Neural crest cell (in vitro differentiated cells): ENCODE results near the gene TEDC1. TPM values are rescaled to one million over a fixed set of nuclear protein-coding genes. Genes with fewer than 3 reads are reported as not detected.
A peak's percentile ranks its signal among the peaks of the same experiment; 100 is the strongest.

ENCODE experiments used
- DNase-seq: peaks from one replicate; pipeline ENCODE4 v3.0.0; 2021; ENCODE audit warnings: low read depth, mixed read lengths, low spot score
- H3K27ac Mint-ChIP-seq: one replicate; pipeline ENCODE4 v1.8.0; 2021; ENCODE audit warnings: mild to moderate bottlenecking, mixed read lengths; ENCODE audit not compliant: unreplicated experiment
- H3K27me3 Mint-ChIP-seq: 2 replicates; pipeline ENCODE4 v1.8.0; 2021; ENCODE audit warnings: low read depth, mild to moderate bottlenecking, mixed read lengths
- H3K36me3 Mint-ChIP-seq: 2 replicates; pipeline ENCODE4 v1.8.0; 2021; ENCODE audit warnings: low read depth, mild to moderate bottlenecking, mixed read lengths
- H3K4me1 Mint-ChIP-seq: 2 replicates; pipeline ENCODE4 v1.8.0; 2021; ENCODE audit warnings: mixed read lengths
- H3K4me3 Mint-ChIP-seq: one replicate; pipeline ENCODE4 v1.8.0; 2021; ENCODE audit warnings: mild to moderate bottlenecking, mixed read lengths
- H3K9me3 Mint-ChIP-seq: 2 replicates; pipeline ENCODE4 v1.8.0; 2021; ENCODE audit warnings: mixed read lengths
- total RNA-seq: library from RNA; stranded (reverse); gene quantifications from 2 replicates; pipeline ENCODE4 v1.2.1, GENCODE V29; 2021
- TF ChIP-seq, protein P1 (sequence below): fragments of 200-600 bp; sonication (generic); conservative IDR thresholded peaks from 2 replicates; pipeline ENCODE4 v1.5.0; 2021; ENCODE audit warnings: antibody characterized with exemption, mild to moderate bottlenecking

The TEDC1 gene
- total RNA-seq, 1 donor from 2014 or later, result 44.9 TPM

DNA sequence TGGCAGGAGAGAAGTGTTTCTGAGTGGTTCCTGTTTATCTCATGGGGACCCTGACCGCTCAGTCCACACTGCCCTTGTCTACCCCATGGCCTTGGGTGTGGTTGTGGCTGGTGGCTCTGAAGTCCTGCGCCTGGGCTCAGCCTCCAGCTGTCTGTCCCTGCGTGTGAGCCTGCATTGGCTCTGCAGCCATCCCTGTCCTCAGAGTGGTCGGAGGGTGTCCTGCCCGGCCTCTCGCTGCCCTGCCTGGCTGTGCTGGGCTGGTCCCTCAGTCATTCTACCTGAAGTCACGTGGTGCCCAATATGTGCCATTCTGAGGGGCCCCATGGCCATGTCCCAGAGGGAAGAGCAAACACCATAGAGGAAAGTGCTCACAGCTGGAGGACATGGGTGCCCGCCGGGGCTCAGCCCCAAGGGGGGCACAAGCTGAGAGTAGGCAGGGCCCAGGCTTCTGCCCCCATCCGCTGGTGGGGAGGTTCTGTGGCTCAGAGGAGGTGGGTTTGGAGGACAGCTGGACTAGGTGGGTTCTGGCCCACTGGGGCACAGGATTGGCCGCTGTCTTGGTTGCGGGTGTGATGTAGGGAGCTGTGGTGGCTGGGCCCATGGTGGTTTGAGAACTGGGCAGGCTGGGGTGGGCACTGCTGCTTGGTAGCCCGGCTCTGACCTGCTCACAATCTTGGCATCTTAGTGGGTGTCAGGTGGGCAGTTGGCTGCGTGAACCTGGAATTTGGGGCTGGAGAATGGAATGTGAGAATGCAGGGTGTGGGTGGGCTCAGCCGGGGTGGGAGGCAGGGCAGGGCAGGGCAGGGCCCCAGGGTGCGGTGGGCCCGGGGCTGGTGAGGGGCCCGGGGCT is 11.6 kb downstream of the TEDC1 start:
- Mint-ChIP-seq H3K36me3 (no peaks in the 10 kb centered on the region), H3K4me1 (peaks cover 24% of the 10 kb centered on the region), H3K9me3 (no peaks in the 10 kb centered on the region), H3K27me3 (peaks cover 13% of the 10 kb centered on the region), H3K4me3 (peak overlapping the region; percentile 77), H3K27ac (peak overlapping the region; percentile 29)
- TF ChIP-seq, protein P1, sequence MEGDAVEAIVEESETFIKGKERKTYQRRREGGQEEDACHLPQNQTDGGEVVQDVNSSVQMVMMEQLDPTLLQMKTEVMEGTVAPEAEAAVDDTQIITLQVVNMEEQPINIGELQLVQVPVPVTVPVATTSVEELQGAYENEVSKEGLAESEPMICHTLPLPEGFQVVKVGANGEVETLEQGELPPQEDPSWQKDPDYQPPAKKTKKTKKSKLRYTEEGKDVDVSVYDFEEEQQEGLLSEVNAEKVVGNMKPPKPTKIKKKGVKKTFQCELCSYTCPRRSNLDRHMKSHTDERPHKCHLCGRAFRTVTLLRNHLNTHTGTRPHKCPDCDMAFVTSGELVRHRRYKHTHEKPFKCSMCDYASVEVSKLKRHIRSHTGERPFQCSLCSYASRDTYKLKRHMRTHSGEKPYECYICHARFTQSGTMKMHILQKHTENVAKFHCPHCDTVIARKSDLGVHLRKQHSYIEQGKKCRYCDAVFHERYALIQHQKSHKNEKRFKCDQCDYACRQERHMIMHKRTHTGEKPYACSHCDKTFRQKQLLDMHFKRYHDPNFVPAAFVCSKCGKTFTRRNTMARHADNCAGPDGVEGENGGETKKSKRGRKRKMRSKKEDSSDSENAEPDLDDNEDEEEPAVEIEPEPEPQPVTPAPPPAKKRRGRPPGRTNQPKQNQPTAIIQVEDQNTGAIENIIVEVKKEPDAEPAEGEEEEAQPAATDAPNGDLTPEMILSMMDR, result no peak
- DNase-seq, result no peak

DNA sequence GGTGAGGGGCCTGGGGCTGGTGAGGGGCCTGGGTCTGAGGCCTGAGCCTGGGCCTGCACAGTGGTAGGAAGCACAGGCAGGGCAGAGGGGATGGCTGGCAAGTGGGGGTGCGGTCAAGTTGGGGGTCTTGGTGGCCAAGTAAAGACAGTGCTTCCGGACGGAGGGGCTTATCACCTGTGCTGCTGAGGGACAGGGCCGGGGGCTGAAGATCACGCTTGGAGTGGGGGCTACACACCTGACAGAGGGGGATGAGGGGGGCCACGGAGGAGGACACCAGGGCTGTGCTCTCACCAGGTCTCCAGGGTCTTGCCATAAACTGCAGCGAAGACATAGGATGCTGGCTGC is 12.2 kb downstream of the TEDC1 start:
- no peak for DNase-seq
- H3K36me3 Mint-ChIP-seq, result no peaks in the 10 kb centered on the region
- H3K27ac Mint-ChIP-seq, result peak overlapping the region; percentile 93
- peaks cover 18% of the 10 kb centered on the region for H3K27me3 Mint-ChIP-seq
- TF ChIP-seq, protein P1, result no peak
- peaks cover 24% of the 10 kb centered on the region for H3K4me1 Mint-ChIP-seq
- H3K9me3 Mint-ChIP-seq, result no peaks in the 10 kb centered on the region
- peak overlapping the region; percentile 63 for H3K4me3 Mint-ChIP-seq

DNA sequence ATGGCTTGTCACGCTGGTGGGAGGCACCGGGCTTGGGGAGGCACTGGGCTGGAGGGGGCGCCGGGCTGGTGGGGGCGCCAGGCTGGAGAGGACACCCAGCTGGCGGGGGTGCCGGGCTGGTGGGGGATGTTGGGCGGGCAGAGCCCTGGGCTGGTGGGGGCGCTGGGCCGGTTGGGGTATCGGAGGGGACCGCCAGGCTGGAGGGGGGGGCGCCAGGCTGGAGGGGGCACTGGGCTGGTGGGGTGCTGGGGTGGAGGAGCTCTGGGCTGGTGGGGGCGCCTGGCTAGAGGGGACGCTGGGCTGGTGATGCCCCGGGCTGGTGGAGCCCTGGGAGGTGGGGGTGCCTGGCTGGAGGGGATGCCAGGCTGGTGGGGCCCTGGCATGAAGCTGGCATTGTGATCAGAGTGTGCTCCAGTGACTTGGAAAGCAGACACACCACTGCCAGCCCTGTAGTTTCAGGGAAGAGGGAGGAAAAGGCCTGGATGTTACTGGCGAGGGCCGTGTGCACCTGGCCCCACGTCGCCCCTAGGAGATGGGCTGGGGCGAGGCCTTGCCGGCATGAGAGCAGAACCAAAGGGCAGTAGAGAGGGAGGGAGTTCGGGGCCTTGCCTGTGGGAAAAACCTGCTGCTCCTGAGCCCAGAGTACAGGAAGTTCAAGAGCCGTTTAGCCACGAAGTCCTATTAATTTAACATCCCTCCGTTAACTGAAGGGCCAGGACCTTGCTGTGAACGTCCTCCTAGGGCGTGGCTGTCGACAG is 13.1 kb downstream of the TEDC1 start:
- Mint-ChIP-seq H3K9me3 (no peaks in the 10 kb centered on the region), H3K27ac (peak overlapping the region; percentile 75), H3K27me3 (peaks cover 23% of the 10 kb centered on the region), H3K4me3 (peak overlapping the region; percentile 63), H3K4me1 (peaks cover 20% of the 10 kb centered on the region), H3K36me3 (no peaks in the 10 kb centered on the region)
- DNase-seq, result no peak
- TF ChIP-seq, protein P1, result no peak

- Mint-ChIP-seq H3K9me3 (no peaks in the 10 kb centered on the region), H3K4me3 (peak overlapping the region; percentile 31)
- TF ChIP-seq, protein P1, result no peak
Observed at GRCh38 chr14:105505101-105505500, 14.1 kb downstream of the TEDC1 start.

GRCh38 chr14:105507247-105507646 is 16.2 kb downstream of the TEDC1 start:
- peaks cover 8% of the 10 kb centered on the region for H3K4me1 Mint-ChIP-seq
- peak overlapping the region; percentile 28 for H3K4me3 Mint-ChIP-seq
- H3K9me3 Mint-ChIP-seq, result no peaks in the 10 kb centered on the region
- no peaks in the 10 kb centered on the region for H3K36me3 Mint-ChIP-seq
- peaks cover 44% of the 10 kb centered on the region for H3K27me3 Mint-ChIP-seq
- no peak overlapping the region for H3K27ac Mint-ChIP-seq
- TF ChIP-seq, protein P1, result no peak
- no peak for DNase-seq

More at GRCh38 chr14:105505101-105505500, 14.1 kb downstream of the TEDC1 start:
- Mint-ChIP-seq H3K36me3 (no peaks in the 10 kb centered on the region), H3K4me1 (peaks cover 16% of the 10 kb centered on the region), H3K27ac (no peak overlapping the region), H3K27me3 (peaks cover 29% of the 10 kb centered on the region)
- DNase-seq, result no peak
